Mesodermal cell (in vitro differentiated cells): ENCODE data around the gene RBBP5.

ENCODE experiments used
- H3K27ac ChIP-seq: 2 replicates; pipeline ENCODE4 v1.7.0; 2013; ENCODE audit warnings: mild to moderate bottlenecking, low read depth, low read length, moderate library complexity; ENCODE audit not compliant: severe bottlenecking
- H3K36me3 ChIP-seq: 2 replicates; pipeline ENCODE4 v1.7.1; 2013; ENCODE audit warnings: mild to moderate bottlenecking, low read length, moderate library complexity; ENCODE audit not compliant: control insufficient read depth, insufficient read depth
- H3K4me1 ChIP-seq: one replicate; pipeline ENCODE4 v1.7.1; 2013; ENCODE audit warnings: mild to moderate bottlenecking, low read length; ENCODE audit not compliant: insufficient read depth, control insufficient read depth, poor library complexity, severe bottlenecking
- H3K4me3 ChIP-seq: 2 replicates; pipeline ENCODE4 v1.7.0; 2013; ENCODE audit warnings: low read length, control low read depth, mild to moderate bottlenecking; ENCODE audit not compliant: insufficient read depth, poor library complexity, severe bottlenecking; ENCODE audit errors: extremely low read depth
- H3K9me3 ChIP-seq: 2 replicates; pipeline ENCODE4 v1.7.1; 2013; ENCODE audit warnings: mild to moderate bottlenecking, low read length, moderate library complexity; ENCODE audit not compliant: control insufficient read depth
- WGBS, 2 experiments: methylation state at CpG; one replicate each; pipeline ENCODE4 v1.1.5; 2013; ENCODE audit warnings: missing lambda C conversion rate in 2 of 2; ENCODE audit not compliant: insufficient coverage in 2 of 2; 5-methylcytosine and 5-hydroxymethylcytosine counted together

Gene RBBP5

GRCh38 chr1:205058853-205059252, 62.9 kb downstream of the RBBP5 start:
- H3K4me1 ChIP-seq: no peaks in the 10 kb centered on the region
- no peak overlapping the region for H3K27ac ChIP-seq
- H3K4me3 ChIP-seq: no peak overlapping the region
- H3K9me3 ChIP-seq: no peaks in the 10 kb centered on the region
- no peaks in the 10 kb centered on the region for H3K36me3 ChIP-seq
- WGBS, 2 experiments: 93 to 94% methylated on average over 9 to 12 of the region's 12 CpGs

- Histone ChIP-seq H3K27ac (no peak overlapping the region), H3K36me3 (no peaks in the 10 kb centered on the region), H3K4me1 (no peaks in the 10 kb centered on the region), H3K9me3 (no peaks in the 10 kb centered on the region), H3K4me3 (no peak overlapping the region)
- WGBS, 2 experiments: 92 to 93% methylated on average over 12 to 14 of the region's 19 CpGs
These were observed 63.8 kb downstream of the RBBP5 start for GRCh38 chr1:205057808-205058575.

GRCh38 chr1:205056956-205057568, 64.7 kb downstream of the RBBP5 start:
- WGBS, 2 experiments: 91 to 100% methylated on average over 3 to 5 of the region's 6 CpGs
- Histone ChIP-seq H3K27ac (no peak overlapping the region), H3K4me3 (no peak overlapping the region), H3K9me3 (no peaks in the 10 kb centered on the region), H3K4me1 (no peaks in the 10 kb centered on the region), H3K36me3 (no peaks in the 10 kb centered on the region)

- no peaks in the 10 kb centered on the region for H3K9me3 ChIP-seq
- WGBS, 2 experiments: 89 to 97% methylated on average over 8 to 13 of the region's 13 CpGs
- H3K4me3 ChIP-seq: no peak overlapping the region
- H3K4me1 ChIP-seq: no peaks in the 10 kb centered on the region
- no peak overlapping the region for H3K27ac ChIP-seq
- no peaks in the 10 kb centered on the region for H3K36me3 ChIP-seq
These were observed 65.6 kb downstream of the RBBP5 start for GRCh38 chr1:205056188-205056611.

GRCh38 chr1:205054013-205054412, 67.8 kb downstream of the RBBP5 start:
- H3K9me3 ChIP-seq: no peaks in the 10 kb centered on the region
- H3K36me3 ChIP-seq: no peaks in the 10 kb centered on the region
- no peak overlapping the region for H3K27ac ChIP-seq
- 52 to 58% methylated on average over 5 to 7 of the region's 7 CpGs for WGBS, 2 experiments
- H3K4me3 ChIP-seq: no peak overlapping the region
- H3K4me1 ChIP-seq: no peaks in the 10 kb centered on the region

- no peak overlapping the region for H3K27ac ChIP-seq
- no peak overlapping the region for H3K4me3 ChIP-seq
- WGBS, 2 experiments: 85 to 97% methylated on average over 5 of the region's 5 CpGs
- H3K4me1 ChIP-seq: no peaks in the 10 kb centered on the region
- no peaks in the 10 kb centered on the region for H3K36me3 ChIP-seq
- no peaks in the 10 kb centered on the region for H3K9me3 ChIP-seq
These were observed 68.5 kb downstream of the RBBP5 start for GRCh38 chr1:205053296-205053695.

GRCh38 chr1:205052690-205053089, 69.1 kb downstream of the RBBP5 start:
- WGBS, 2 experiments: 79 to 83% methylated on average over 5 to 9 of the region's 11 CpGs
- no peaks in the 10 kb centered on the region for H3K4me1 ChIP-seq

GRCh38 chr1:205049479-205049878, 72.3 kb downstream of the RBBP5 start:
- WGBS, 2 experiments: 76 to 82% methylated on average over 6 of the region's 6 CpGs
- H3K9me3 ChIP-seq: no peaks in the 10 kb centered on the region

More at GRCh38 chr1:205052690-205053089, 69.1 kb downstream of the RBBP5 start:
- Histone ChIP-seq H3K36me3 (no peaks in the 10 kb centered on the region), H3K9me3 (no peaks in the 10 kb centered on the region), H3K27ac (no peak overlapping the region), H3K4me3 (no peak overlapping the region)

GRCh38 chr1:205048382-205048781, 73.4 kb downstream of the RBBP5 start:
- 90 to 92% methylated on average over 7 to 8 of the region's 9 CpGs for WGBS, 2 experiments
- no peaks in the 10 kb centered on the region for H3K36me3 ChIP-seq
- no peak overlapping the region for H3K4me3 ChIP-seq
- no peak overlapping the region for H3K27ac ChIP-seq
- H3K4me1 ChIP-seq: no peaks in the 10 kb centered on the region
- no peaks in the 10 kb centered on the region for H3K9me3 ChIP-seq

More at GRCh38 chr1:205049479-205049878, 72.3 kb downstream of the RBBP5 start:
- no peaks in the 10 kb centered on the region for H3K4me1 ChIP-seq
- H3K27ac ChIP-seq: no peak overlapping the region
- no peak overlapping the region for H3K4me3 ChIP-seq
- H3K36me3 ChIP-seq: no peaks in the 10 kb centered on the region

- Histone ChIP-seq H3K4me1 (no peaks in the 10 kb centered on the region), H3K9me3 (no peaks in the 10 kb centered on the region), H3K27ac (no peak overlapping the region), H3K4me3 (no peak overlapping the region), H3K36me3 (no peaks in the 10 kb centered on the region)
- WGBS, 2 experiments: 70 to 94% methylated on average over 2 to 3 of the region's 5 CpGs
These were observed 74.0 kb downstream of the RBBP5 start for GRCh38 chr1:205047764-205048231.

- no peaks in the 10 kb centered on the region for H3K9me3 ChIP-seq
- no peak overlapping the region for H3K4me3 ChIP-seq
- H3K27ac ChIP-seq: no peak overlapping the region
- no peaks in the 10 kb centered on the region for H3K36me3 ChIP-seq
- no peaks in the 10 kb centered on the region for H3K4me1 ChIP-seq
- 39 to 46% methylated on average over 3 to 4 of the region's 4 CpGs for WGBS, 2 experiments
These were observed 74.9 kb downstream of the RBBP5 start for GRCh38 chr1:205046870-205047269.
